ENCODE results near the gene SPC24.

GRCh38 chr19:11115895-11116446 lies 39.6 kb downstream of the SPC24 start:
- TF ChIP-seq CTCF (IDR thresholded peaks at IDR 0.05) (no peak), POLR2A (IDR thresholded peaks at IDR 0.05) (no peak)

Data from gastroesophageal sphincter (tissue), 3 donors.